Vein endothelial cell (primary cell): ENCODE results near the gene TMEM229B. TPM values are rescaled to one million over a fixed set of nuclear protein-coding genes. Genes with fewer than 3 reads are reported as not detected.

Source experiments
- small RNA-seq: library from RNA; depleted of rRNA; stranded (forward); fragments of <200 nt; gene quantifications from one replicate; pipeline ENCODE3, GENCODE V24; 2012
- total RNA-seq: library from RNA; depleted of rRNA; stranded (reverse); fragments of >200 nt; gene quantifications from 2 replicates; pipeline ENCODE4 v1.2.3, GENCODE V29; 2012

Gene TMEM229B
- total RNA-seq: under 0.01 TPM in 2 replicates

GRCh38 chr14:67487937-67488893 is at the start of gene TMEM229B:
Gene TMEM229B, minus strand, starts transcription at chr14:67488721. Its CDS starts 14,798 bp downstream, at chr14:67473923.

DNA sequence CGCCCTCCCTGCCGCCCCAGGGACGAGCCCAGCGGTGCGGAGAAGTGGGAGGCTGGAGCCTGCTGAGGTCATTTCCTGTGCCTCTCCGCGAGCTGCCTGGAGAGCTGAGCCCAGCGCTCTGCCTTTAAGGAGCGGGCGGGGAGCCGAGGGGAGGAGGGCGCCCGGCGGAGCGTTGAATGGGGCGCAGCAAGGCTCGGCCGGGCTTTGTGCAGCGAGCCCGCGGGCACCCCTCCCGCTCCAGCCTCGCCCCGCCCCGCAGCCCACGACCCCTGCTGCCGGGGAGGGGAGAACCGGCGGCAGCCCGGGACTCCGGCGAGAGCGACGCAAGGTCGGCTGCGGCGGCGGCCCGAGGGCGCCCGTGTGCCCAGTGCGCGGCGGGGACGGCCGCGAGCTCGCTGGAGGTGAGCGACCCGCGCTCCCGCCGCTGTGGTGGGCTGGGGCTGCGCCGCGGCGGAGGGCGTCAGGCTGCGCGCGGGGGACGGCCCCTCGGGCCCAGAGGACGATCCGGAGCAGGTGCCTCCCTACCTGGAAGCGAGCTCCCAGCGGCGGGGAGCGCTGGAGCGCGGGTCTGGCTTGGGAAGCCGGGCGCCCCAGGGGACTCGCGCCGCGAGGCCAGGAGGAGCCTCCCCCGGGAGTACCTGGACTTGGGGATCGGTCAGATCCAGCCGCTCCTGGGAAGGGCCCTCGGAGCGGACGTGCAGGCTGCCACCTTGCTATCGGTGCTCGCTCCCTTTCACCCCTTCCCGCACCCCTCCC is 44.7 kb upstream of the TMEM229B start, which contains the start of gene PLEKHH1:
Gene PLEKHH1 (plus strand): TSS at position 293 of the 756 bp plus-strand sequence. CDS start 8,578 bp downstream, outside the sequence.

Small RNAs within 50 kb of the gene (small RNA-seq; reads per million reads assigned to genes)
- gene MIR5694: not detected

Other genes starting within 250 kb of the TMEM229B start
- 20.6 and 25.1 TPM in 2 replicates for gene PALS1, start 247.3 kb downstream of the TMEM229B start, total RNA-seq
- 72.2 and 85.7 TPM in 2 replicates for gene ATP6V1D, start 128.9 kb downstream of the TMEM229B start, total RNA-seq
- gene EIF2S1, start 128.4 kb downstream of the TMEM229B start, total RNA-seq: 184 and 191 TPM in 2 replicates
- gene PLEK2, start 76.6 kb downstream of the TMEM229B start, total RNA-seq: 1.6 and 2.9 TPM in 2 replicates
- 0.10 and 0.33 TPM in 2 replicates for gene PLEKHH1, start 44.6 kb upstream of the TMEM229B start, total RNA-seq
- 9.2 and 10.8 TPM in 2 replicates for gene PIGH, start 111.5 kb upstream of the TMEM229B start, total RNA-seq
- 18.5 and 20.6 TPM in 2 replicates for gene ARG2, start 131.2 kb upstream of the TMEM229B start, total RNA-seq
- 50.0 and 54.2 TPM in 2 replicates for gene VTI1B, start 185.9 kb upstream of the TMEM229B start, total RNA-seq
- gene RDH11, start 207.0 kb upstream of the TMEM229B start, total RNA-seq: 73.8 and 94.1 TPM in 2 replicates
- gene RDH12, start 213.2 kb upstream of the TMEM229B start, total RNA-seq: not detected in 2 replicates